Measurements from ENCODE around the gene TWIST2. TPM values are rescaled to one million over a fixed set of nuclear protein-coding genes. Genes with fewer than 3 reads are reported as not detected.
A peak's percentile ranks its signal among the peaks of the same experiment; 100 is the strongest.

TWIST2 gene
- total RNA-seq, 1 experiment from 2014 or later = not detected

- in situ Hi-C loops (cut with HindIII; ENCODE audit: low pct_unique_long_range_greater_than_20kb, low sequenced_read_pairs) = no loop called here
- DNase-seq (ENCODE audit: low read depth) = no peak
Observed at GRCh38 chr2:238938401-238939055, 90.6 kb downstream of the TWIST2 start.

GRCh38 chr2:238939074-238939473 lies 91.2 kb downstream of the TWIST2 start:
- DNase-seq (ENCODE audit: low read depth) = no peak
- in situ Hi-C loops (cut with HindIII; ENCODE audit: low pct_unique_long_range_greater_than_20kb, low sequenced_read_pairs) = no loop called here

- in situ Hi-C loops (cut with HindIII; ENCODE audit: low pct_unique_long_range_greater_than_20kb, low sequenced_read_pairs) = no loop called here
- no peak for DNase-seq (ENCODE audit: low read depth)
Observed at GRCh38 chr2:238939521-238940403, 91.9 kb downstream of the TWIST2 start.

GRCh38 chr2:238940806-238941205 lies 92.9 kb downstream of the TWIST2 start:
- in situ Hi-C loops (cut with HindIII; ENCODE audit: low pct_unique_long_range_greater_than_20kb, low sequenced_read_pairs) = no loop called here
- DNase-seq (ENCODE audit: low read depth) = no peak

- no peak for DNase-seq (ENCODE audit: low read depth)
- in situ Hi-C loops (cut with HindIII; ENCODE audit: low pct_unique_long_range_greater_than_20kb, low sequenced_read_pairs) = no loop called here
Observed at GRCh38 chr2:238941262-238941792, 93.4 kb downstream of the TWIST2 start.

- in situ Hi-C loops (cut with HindIII; ENCODE audit: low pct_unique_long_range_greater_than_20kb, low sequenced_read_pairs) = no loop called here
- DNase-seq (ENCODE audit: low read depth) = no peak
Observed at GRCh38 chr2:238942080-238942725, 94.3 kb downstream of the TWIST2 start.

GRCh38 chr2:238942726-238943300 lies 94.9 kb downstream of the TWIST2 start:
- in situ Hi-C loops (cut with HindIII; ENCODE audit: low pct_unique_long_range_greater_than_20kb, low sequenced_read_pairs) = no loop called here
- no peak for DNase-seq (ENCODE audit: low read depth)

GRCh38 chr2:238943338-238944067 lies 95.6 kb downstream of the TWIST2 start:
- in situ Hi-C loops (cut with HindIII; ENCODE audit: low pct_unique_long_range_greater_than_20kb, low sequenced_read_pairs) = no loop called here
- no peak for DNase-seq (ENCODE audit: low read depth)

- in situ Hi-C loops (cut with HindIII; ENCODE audit: low pct_unique_long_range_greater_than_20kb, low sequenced_read_pairs) = no loop called here
- no peak for DNase-seq (ENCODE audit: low read depth)
Observed at GRCh38 chr2:238945433-238946150, 97.7 kb downstream of the TWIST2 start.

- in situ Hi-C loops (cut with HindIII; ENCODE audit: low pct_unique_long_range_greater_than_20kb, low sequenced_read_pairs) = no loop called here
- DNase-seq (ENCODE audit: low read depth) = no peak
Observed at GRCh38 chr2:238946318-238947242, 98.7 kb downstream of the TWIST2 start.

- DNase-seq (ENCODE audit: low read depth) = no peak
- in situ Hi-C loops (cut with HindIII; ENCODE audit: low pct_unique_long_range_greater_than_20kb, low sequenced_read_pairs) = no loop called here
Observed at GRCh38 chr2:238947243-238947760, 99.4 kb downstream of the TWIST2 start.

GRCh38 chr2:238947920-238948710 lies 100.2 kb downstream of the TWIST2 start:
- in situ Hi-C loops (cut with HindIII; ENCODE audit: low pct_unique_long_range_greater_than_20kb, low sequenced_read_pairs) = no loop called here

GRCh38 chr2:238948765-238949641 lies 101.1 kb downstream of the TWIST2 start:
- no peak for DNase-seq (ENCODE audit: low read depth)

More at GRCh38 chr2:238947920-238948710, 100.2 kb downstream of the TWIST2 start:
- DNase-seq (ENCODE audit: low read depth) = peak; percentile 30

GRCh38 chr2:238949710-238950345 lies 101.9 kb downstream of the TWIST2 start:
- no peak for DNase-seq (ENCODE audit: low read depth)
- in situ Hi-C loops (cut with HindIII; ENCODE audit: low pct_unique_long_range_greater_than_20kb, low sequenced_read_pairs) = no loop called here

More at GRCh38 chr2:238948765-238949641, 101.1 kb downstream of the TWIST2 start:
- in situ Hi-C loops (cut with HindIII; ENCODE audit: low pct_unique_long_range_greater_than_20kb, low sequenced_read_pairs) = no loop called here

All from Caki2 (cell line).